Stimulated activated CD8-positive, alpha-beta memory T cell treated with anti-CD3 and anti-CD28 coated beads, Interleukin-15, amount 100 ng/mL, for 24 hours (primary cell): ENCODE measurements around the gene HUWE1.
"Not testable (repeated sequence)": the region's sequence is repeated elsewhere in the genome, so short reads cannot be mapped to it uniquely, and the experiment has no call there.

ENCODE experiments used
- DNase-seq: peaks from one replicate; pipeline ENCODE4 v3.0.0-alpha.2; 2020; ENCODE audit warnings: low read depth

The HUWE1 gene

DNA sequence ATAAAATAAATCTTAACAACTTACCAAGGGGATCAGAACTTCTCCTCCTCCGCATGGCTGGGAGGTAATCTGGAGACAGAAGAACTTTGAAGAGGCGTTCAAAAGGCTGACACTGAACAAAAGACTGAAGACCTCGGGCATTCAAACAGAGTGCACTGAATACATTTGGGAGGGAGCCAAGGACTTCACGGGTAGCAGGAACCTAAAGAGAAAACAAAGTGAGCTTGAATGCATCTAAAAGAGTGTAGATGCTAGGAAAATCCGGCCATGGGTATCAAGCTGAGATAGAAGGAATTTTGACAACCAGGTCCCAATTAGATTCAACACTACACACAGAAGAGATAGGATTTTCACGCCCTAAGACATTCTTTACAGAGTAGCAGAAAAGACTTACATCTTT lies 69.6 kb downstream of the HUWE1 start:
- no peak for DNase-seq

DNA sequence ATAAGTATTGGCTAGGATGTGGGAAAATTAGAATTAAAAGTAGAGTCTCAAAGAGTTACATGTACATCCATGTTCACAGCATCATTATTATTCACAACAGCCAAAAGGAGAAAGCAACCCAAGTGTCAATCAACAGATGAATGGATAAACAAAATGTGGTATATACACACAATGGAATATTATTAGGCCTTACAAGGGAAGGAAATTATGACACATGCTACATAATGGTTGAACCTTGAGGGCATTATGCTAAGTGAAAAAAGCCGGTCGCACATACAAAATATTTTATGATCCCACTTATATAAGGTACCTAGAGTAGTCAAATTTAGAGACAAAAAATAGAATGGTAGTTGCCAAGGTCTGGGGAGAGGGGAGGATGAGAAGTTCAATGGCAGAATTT lies 80.1 kb downstream of the HUWE1 start:
- DNase-seq, result no peak

DNA sequence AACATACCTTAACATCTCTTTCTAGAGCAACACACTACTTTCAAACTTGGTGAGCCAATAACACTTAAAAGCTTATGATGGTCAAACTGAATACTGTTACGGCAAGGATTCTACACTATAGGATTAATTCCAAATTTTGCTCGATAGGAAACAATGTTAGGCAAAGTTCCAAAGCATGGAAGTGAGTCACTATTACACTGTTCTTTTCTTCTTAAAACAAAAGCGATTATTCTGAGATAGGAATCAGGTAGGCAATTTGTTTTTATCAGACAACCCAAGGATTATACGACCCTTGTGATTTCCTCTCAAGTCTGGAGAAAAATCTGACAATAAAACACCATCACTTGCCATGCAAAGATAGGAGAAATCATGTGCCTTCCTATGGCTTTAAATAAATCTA lies 81.5 kb downstream of the HUWE1 start:
- DNase-seq, result no peak

DNA sequence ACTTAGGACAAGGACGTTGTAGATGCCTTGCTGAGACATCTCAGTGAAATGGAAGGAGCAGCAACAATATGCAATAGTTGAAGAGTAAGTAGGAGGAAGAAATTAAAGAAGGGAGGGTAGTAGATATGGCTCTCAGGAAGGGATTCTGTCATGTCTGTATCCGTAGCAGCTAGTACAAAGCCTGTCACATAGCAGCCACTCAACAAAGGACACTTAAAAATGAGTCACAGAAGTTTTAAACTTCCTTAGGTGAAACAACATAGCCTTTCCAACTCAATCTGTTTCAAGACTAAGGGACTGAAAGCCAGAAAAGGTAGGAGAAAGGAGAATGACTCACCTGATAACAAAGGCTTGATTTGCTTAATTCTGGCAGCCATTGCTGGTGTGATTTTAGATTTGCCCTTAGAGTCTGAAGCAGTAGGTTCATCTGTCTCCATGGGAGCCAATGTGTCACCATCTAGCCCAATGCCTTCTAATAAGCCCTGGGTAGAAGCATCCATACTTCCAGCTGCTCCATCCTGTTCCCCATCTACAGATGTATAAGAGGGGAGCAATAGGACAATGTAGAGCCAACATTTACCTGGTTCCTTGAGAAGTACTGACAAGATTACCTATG lies 86.6 kb downstream of the HUWE1 start:
- no peak for DNase-seq

DNA sequence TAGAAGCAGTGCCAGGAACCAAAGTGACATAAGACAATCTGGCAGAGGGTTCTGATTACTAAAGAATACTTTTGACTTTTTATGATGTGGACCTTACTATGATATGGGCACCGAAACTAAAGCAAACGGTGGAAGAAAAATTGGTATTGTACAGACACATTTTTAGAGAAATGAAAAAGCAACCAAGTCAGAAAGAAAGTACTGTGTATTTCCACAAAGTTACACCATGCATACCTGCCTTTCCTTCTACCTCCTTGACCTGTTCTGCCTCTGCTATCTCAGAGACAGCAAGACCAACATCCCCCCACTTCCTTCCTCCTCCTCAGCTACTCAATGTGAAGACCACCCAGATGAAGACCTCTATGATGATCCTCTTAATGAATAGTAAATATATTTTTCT lies 88.3 kb downstream of the HUWE1 start:
- no peak for DNase-seq

DNA sequence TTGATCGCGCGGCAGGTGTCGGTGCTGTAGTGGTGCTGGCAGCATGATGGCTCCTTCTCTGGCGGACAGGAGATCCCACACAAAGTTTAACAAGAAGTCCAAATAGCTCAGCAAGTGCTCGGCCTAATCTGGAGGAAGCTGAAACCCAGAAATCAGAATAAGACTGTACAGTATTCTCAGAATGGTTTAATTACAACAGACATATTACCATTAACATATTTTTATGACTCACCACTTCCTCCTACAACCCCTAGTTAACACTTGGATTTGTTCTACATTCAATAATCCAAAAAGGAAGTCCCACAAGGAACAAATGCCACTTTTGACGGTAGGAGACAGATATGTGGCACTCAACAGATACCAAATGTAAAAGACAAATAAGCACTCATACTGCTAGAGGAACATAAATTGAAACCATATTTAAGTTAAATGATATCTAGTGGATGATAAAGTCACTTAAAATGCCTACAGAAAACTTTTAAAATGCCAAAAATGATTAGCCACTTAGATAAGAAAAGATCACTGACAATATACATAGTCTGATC lies 91.2 kb downstream of the HUWE1 start:
- no peak for DNase-seq

DNA sequence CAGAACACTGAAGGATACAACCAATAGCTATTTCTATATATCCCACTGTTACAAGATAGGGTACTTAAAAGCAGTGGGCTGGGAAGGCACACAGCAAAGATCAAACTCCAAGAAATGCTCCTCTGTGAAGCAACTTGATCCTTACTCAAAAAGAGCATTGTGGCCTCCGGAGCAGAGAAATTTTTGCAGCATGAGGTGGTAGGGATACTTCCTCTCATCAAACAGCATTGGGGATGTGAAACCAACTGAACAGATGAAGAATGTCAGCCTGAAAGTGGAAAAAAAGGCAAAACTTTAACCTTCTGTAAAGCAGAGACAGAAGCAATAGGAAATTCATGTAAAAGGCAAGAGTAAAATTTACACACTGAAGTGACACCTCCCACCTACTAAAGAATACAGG lies 92.2 kb downstream of the HUWE1 start:
- DNase-seq, result no peak

DNA sequence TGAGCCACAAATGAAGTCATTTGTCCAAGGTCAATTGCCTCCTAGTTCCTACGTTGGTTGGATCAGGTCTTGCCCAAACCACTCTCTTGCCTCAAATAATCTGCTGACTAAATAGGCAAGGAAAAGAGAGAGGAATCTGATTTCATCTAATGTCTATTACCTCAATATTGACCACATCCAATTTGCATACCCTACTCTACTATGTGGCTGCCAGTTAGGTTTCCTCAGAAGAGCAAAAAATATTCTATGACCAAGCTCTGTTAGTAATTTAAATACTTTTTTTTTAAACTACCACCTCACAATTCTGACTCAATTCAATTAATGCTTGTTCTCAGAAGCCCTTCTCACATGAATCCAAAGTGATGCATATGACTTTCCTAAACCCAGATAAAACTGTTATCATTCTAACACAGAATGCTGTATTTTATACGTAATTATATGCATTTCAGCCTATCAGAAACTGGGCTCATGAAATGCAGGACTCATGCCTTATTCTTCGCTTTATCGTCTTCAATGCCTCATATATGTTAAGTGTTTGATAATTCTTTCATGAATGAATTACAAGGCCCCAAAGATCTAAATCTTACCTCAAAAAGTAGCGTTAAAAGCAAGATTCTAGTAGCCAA lies 98.6 kb downstream of the HUWE1 start:
- DNase-seq, result no peak

DNA sequence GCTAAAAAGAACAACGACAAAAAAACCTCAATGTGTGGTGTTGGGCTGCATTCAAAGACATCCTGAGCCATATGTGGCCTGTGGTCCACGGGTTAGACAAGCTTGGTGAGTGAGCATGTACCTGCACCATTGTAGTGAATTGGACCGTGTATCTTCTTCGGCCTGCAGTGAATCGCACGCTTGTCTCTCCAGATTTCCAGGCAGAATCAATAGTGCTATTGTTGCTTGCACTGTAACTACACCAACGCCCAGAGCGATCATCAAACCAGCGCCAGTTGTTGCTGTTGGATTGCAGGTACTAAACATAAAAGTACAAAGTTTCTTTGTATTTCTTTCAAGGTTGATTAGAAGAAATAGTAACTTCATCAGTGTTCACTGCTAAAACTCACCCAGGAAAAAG lies 101.6 kb downstream of the HUWE1 start:
- no peak for DNase-seq

DNA sequence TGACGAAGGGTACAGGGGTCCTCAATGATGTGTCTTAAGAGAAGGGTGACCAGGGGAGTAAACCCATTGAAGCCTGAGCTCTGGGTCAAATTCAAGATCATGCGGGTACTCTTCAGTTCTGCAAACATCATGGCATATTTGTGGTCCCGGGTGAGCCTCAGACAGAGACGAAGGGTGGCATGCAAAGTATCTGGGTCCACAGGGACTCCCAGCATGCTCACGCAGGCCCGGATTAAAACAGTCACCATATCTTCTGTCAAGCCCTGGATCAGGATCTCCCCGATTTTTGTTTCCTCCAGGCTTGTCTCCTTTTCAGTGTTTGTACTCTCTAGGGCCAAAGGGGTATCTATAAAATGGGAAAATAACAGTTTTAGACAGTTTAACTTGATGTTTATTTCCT lies 102.9 kb downstream of the HUWE1 start:
- DNase-seq, result no peak

DNA sequence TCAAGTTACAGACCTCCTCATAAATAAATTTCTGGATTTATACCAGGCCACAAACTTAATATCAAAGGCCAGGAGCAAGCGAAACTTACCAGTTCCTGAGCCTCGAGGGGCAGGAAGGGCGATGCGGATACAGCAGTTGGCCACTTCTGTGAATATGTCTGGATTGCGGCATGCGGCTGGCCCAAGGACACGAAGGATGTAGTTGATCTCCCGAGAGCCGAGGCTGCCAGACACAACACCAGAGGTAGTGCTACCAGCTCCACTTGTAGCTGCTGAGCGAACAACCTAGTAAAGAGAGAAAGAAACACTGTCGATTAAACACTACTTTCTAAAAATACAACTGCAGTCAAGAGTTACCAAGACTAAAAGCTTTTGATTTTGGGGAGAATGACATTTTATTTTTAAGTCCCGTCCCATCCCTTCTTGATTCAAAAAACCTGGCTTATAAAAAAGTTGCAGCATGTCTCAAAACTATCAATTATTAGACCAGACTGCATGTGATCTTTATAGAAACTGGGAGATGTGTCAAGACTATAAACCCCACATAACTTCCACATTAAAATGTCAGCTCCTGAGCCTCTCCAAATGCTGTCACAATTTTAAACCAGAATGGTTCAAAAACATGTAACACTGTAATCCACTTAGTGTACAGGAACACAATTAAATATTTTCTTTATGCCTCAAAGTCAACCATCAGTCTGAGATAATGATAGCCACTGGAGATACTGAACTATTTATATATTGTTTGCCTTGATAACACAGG lies 105.6 kb downstream of the HUWE1 start:
- DNase-seq, result no peak

DNA sequence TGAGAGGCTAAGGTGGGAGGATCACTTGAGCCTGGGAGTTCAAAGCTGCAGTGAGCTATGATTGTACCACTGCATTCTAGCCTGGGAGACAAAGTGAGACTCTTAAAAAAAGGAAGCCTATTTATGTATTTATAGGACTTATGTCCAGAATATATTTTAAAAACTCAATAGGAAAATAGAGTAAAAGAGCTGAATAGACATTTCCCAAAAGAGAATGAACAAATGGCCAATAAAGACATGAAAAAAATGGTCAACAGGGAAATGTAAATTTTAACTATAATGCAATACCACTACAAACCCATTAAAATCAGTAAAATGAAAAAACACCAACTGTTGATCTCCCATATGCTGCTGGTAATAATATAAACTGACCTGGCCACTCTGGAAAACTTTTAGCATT lies 115.0 kb downstream of the HUWE1 start:
- no peak for DNase-seq

DNA sequence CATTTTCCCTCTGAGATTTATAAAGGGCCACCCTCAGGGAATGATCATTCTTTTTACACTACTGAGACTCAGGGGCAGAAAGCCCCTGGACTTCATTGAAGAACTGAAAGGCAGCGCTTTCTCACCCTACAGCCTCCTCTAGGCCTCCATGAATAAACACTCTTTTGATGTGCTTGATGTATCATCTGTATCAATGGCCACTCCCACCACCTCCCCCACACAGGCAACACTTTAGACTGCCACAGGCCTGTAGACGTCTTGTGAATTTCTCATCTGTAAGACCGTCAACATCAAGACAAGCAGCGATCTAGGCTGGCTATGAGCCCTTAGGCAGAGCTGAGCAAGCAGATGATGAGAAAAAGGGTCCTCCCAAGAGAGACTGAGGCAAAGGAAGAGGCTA lies 123.2 kb downstream of the HUWE1 start:
- no peak for DNase-seq

DNA sequence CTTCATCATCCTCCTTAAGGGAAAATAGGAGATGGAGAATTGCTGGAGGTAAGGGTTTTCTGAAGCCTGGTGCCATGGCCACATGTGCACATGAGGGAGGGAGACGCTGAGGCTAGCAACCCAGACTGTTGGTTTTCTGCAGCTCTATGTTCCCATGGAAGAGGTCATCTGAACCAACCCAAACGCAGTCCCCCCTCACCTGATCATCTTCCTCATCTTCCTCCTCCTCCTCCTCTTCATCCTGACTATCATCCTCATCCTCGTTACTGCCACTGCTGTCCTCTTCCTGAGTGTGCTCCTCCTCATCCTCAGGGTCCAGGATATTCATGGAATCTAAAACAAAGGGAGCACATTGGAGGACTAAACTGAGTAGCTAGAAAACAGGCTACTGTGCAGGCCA lies 124.6 kb downstream of the HUWE1 start:
- no peak for DNase-seq

DNA sequence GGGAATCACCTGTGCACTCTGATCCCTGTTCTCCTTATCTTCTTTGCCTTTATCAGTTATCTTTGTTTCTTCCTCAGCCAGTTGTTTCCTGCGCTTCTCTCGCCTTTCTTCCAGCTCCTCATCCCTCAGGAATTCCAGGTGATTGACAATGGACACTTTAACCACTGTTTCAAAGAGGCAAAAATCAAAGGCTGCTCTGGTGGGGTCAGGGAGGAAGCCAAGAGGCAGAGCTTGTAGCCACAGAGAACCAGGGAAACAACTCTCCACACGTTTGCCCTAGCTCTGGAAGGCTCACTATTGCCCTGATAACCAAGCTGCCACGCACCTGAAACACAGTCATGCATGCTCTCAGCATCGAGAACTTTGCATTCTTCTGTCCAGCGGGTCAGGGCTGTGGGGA lies 127.9 kb downstream of the HUWE1 start:
- no peak for DNase-seq

DNA sequence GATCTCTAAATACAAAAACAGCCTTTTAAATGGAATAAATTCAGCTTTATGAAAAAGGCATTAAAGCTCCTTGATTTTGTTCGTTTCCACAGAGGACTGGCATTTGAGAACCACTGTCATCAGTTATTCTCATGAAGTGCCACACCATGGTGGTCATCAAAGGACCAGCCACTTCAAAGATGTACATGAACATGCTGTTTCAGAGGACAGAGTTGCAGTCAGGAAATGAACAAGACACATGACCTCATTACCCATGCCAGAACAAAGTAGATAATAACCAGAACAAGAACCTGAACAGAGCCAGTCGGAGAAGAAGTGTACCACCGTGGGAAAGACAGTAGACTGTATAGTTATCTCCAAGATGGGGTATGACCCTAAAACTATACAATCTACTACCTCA lies 129.7 kb downstream of the HUWE1 start:
- no peak for DNase-seq

DNA sequence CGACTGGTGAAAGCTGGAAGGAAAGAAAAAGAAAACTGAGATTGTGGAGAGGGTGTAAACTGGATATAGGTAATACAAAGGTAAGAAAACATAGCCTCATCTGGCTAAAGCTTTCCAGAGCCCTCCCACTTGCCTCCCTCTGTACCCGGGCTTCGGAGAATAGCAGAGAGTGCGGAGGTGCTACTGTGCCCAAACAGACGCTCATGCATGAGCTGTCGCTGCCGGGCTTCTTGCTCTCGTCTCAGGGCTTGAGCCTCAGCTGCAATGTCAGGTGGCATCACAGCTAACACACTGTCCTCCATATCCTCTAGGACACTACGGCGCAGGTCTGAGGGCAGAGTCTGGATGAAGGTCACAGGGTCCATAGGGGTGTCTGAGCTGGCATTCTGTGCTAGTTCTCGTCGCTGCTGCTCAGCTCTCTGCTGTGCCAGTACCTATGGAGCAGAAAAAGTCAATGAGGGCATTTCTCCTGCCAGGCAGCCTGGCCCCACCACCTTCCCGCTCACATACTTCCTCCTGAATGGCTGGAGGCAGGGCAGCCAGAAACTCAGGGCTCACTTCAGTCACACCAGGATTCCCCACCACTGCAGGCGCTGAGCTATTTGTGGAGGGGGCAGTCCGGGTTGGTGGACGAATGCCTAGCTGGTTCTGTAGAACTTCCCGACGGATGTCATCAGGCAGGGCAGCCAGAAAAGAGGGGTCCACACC lies 135.6 kb downstream of the HUWE1 start:
- DNase-seq, result no peak

DNA sequence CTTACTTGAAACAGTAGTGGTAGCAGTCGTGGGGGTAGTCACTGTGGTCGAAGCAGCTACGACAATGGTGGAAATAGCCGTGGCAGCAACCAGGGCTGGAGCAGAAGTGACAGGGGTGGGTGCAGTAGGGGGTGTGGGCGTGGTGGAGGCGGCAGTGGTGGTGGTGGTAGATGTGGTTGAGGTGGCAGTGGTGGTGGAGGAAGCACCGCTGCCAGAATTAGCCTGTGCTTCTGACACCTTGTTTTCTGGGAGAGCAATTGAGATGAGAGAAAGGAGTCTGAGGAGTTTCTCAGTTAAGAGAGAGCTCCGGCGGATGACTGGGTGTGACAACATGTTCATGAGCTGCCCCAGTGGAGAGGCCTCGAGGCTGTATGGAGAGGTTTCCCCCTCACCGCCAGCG lies 138.9 kb downstream of the HUWE1 start:
- DNase-seq, result no peak

DNA sequence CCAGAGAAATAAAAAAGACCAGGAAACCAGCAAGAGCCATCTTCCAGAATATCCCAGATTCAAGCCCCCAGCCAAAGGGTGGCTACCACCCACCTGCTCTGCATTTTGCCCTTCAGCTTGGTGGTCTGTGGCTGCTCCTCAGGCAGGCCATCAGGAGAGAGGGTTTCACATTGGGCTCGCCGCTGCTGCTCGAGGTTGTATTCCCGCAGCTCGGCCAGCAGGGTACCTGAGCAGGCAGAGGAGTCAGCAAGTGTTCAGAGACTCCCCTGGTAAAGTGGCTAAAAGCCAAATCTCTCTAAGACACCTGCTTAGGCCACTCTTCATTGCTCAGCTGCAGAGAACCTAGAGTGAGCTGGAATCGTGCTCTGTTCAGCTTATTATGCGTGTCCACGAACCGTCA lies 141.6 kb downstream of the HUWE1 start:
- no peak for DNase-seq

DNA sequence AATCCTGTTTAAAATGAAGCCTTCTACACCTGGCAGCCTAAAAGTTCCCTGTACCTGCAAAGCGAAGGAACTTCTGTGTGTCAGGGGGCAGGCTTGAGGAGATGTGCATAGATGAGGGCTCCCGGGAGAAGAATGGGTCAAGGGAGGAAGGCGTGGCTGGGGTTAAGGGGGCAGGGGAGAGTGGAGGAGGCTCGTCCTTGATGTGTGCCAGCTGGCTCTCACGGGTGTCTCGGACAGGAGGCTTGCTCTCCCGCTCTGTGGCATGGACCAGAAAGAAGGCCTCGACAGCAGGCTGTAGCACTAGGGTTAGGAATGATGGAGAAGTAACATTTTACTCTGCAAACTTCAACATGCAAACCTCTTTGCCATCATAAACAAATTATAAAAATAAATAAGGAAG lies 147.7 kb downstream of the HUWE1 start:
- DNase-seq, result no peak

DNA sequence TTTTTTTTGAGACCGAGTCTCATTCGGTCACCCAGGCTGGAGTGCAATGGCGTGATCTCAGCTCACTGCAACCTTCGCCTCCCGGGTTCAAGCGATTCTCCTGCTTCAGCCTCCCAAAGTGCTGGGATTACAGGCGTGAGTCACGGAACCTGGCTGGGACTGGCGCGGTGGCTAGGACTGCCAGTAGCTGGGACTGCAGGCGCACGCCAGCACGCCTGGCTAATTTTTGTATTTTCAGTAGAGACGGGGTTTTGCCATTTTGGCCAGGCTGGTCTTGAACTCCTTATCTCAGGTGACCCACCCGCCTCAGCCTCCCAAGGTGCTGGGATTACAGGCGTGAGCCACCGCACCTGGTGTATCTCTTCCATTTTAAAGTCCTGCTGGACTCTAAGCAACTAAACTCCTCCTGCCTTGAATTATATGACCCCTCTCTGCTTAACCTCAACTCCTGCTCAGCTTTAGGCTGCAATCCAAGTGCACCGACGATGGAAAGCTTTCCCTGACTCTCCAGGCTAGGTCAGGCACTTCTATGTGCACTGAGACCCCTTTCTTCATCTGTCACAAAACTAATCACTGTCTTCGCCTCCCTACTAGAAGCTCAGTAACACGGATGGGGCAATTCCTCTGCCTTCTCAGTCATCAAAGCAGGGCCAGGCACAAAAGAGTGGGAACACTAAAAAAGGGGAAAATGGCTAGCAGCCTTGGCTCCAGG lies 155.1 kb downstream of the HUWE1 start:
- DNase-seq, result not testable (repeated sequence)

DNA sequence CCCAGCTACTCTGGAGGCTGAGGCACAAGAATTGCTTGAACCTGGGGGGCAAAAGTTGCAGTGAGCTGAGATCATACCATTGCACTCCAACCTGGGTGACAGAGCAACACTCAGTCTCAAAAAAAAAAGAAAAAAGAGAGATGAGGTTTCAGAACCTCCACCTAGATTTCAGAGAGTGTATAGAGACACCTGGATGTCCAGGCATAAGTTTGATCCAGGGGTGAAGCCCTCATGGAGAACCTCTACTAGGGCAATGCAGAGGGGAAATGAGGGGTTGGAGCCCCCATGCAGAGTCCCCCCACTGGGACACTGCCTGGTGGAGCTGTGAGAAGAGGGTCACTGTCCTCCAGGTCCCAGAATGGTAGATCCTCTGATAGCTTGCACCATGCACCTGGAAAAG lies 159.5 kb downstream of the HUWE1 start:
- no peak for DNase-seq
